Measurements from ENCODE around the gene RGP1.

- TF ChIP-seq EZH2 (IDR thresholded peaks at IDR 0.05; ENCODE audit: low read length) (no peak), CTCF (optimal IDR thresholded peaks at IDR 0.05 in 1 of 3, IDR thresholded peaks at IDR 0.05 in 1 of 3, conservative IDR thresholded peaks at IDR 0.05 in 1 of 3; ENCODE audit: extremely low read depth in 1 of 3, insufficient read depth in 2 of 3, low read length in 3 of 3) (no peak)
Observed at GRCh38 chr9:35755071-35755470, 6.0 kb downstream of the RGP1 start.

Measured in keratinocyte (primary cell).